GM23338 (cell line): ENCODE measurements around the gene TMEM30B. TPM values are rescaled to one million over a fixed set of nuclear protein-coding genes. Genes with fewer than 3 reads are reported as not detected.

Experiments
- ATAC-seq: fragments of 200-7000 bp; cut with Tn5 transposase; 3 replicates; pipeline ENCODE4 v1.9.1; 2020
- DNase-seq: peaks from one replicate; pipeline ENCODE4 v3.0.0-alpha.2; 2015; ENCODE audit warnings: low spot score
- H2AFZ ChIP-seq: fragments of 200-600 bp; sonication (generic); 2 replicates; pipeline ENCODE4 v1.8.0; 2016; ENCODE audit warnings: antibody characterized with exemption, mild to moderate bottlenecking, moderate library complexity
- H3F3A ChIP-seq: fragments of 200-600 bp; sonication (generic); replicated peaks from 2 replicates; pipeline ENCODE4 v1.8.0; 2017; ENCODE audit warnings: antibody characterized with exemption, mixed run types, low read depth
- H3K27ac ChIP-seq: fragments of 200-600 bp; sonication (generic); 2 replicates; pipeline ENCODE4 v1.6.1; 2016; ENCODE audit warnings: low read depth
- H3K27me3 ChIP-seq: fragments of 200-600 bp; sonication (generic); 2 replicates; pipeline ENCODE4 v1.8.0; 2016; ENCODE audit warnings: mild to moderate bottlenecking, mixed run types, moderate library complexity; ENCODE audit not compliant: insufficient read depth
- H3K36me3 ChIP-seq: fragments of 200-600 bp; sonication (generic); 2 replicates; pipeline ENCODE4 v1.8.0; 2016; ENCODE audit warnings: mild to moderate bottlenecking; ENCODE audit not compliant: insufficient read depth
- H3K4me1 ChIP-seq: fragments of 200-600 bp; sonication (generic); 2 replicates; pipeline ENCODE4 v1.8.0; 2016; ENCODE audit warnings: mild to moderate bottlenecking, moderate library complexity; ENCODE audit not compliant: insufficient read depth
- H3K4me2 ChIP-seq: fragments of 200-600 bp; sonication (generic); 2 replicates; pipeline ENCODE4 v1.7.1; 2017; ENCODE audit warnings: mixed run types
- H3K4me3 ChIP-seq: fragments of 200-600 bp; sonication (generic); 2 replicates; pipeline ENCODE4 v1.6.1; 2016; ENCODE audit warnings: mixed run types
- H3K79me2 ChIP-seq: fragments of 200-600 bp; sonication (generic); replicated peaks from 2 replicates; pipeline ENCODE4 v1.8.0; 2017; ENCODE audit warnings: mild to moderate bottlenecking; ENCODE audit not compliant: insufficient read depth
- H3K9me2 ChIP-seq: fragments of 200-600 bp; sonication (generic); 2 replicates; pipeline ENCODE4 v1.8.0; 2017; ENCODE audit not compliant: insufficient read depth
- H4K20me1 ChIP-seq: fragments of 200-600 bp; sonication (generic); replicated peaks from 2 replicates; pipeline ENCODE4 v1.8.0; 2017; ENCODE audit warnings: mild to moderate bottlenecking; ENCODE audit not compliant: insufficient read depth
- H3K27ac Mint-ChIP-seq: 2 replicates; pipeline ENCODE4 v1.8.0; 2020; ENCODE audit warnings: inconsistent platforms, mild to moderate bottlenecking, moderate library complexity, mixed read lengths
- H3K27me3 Mint-ChIP-seq: 3 replicates; pipeline ENCODE4 v1.8.0; 2022; ENCODE audit warnings: low read depth, mild to moderate bottlenecking, moderate library complexity, mixed read lengths, inconsistent platforms; ENCODE audit not compliant: insufficient read depth, poor library complexity
- H3K36me3 Mint-ChIP-seq: 3 replicates; pipeline ENCODE4 v1.8.0; 2021; ENCODE audit warnings: low read depth, mild to moderate bottlenecking, inconsistent platforms, moderate library complexity, mixed read lengths
- H3K4me1 Mint-ChIP-seq: 3 replicates; pipeline ENCODE4 v1.8.0; 2020; ENCODE audit warnings: mild to moderate bottlenecking, inconsistent platforms, mixed read lengths
- H3K4me3 Mint-ChIP-seq: 3 replicates; pipeline ENCODE4 v1.8.0; 2021; ENCODE audit warnings: moderate library complexity, mild to moderate bottlenecking, inconsistent platforms, mixed read lengths
- H3K9me3 Mint-ChIP-seq: 3 replicates; pipeline ENCODE4 v1.8.0; 2020; ENCODE audit warnings: moderate library complexity, mild to moderate bottlenecking, inconsistent platforms, mixed read lengths
- CREB1 ChIP-seq: fragments of 250-450 bp; sonication (Bioruptor Pico); IDR thresholded peaks from 2 replicates; pipeline ENCODE4 v1.5.0; 2020; ENCODE audit warnings: low read depth, mild to moderate bottlenecking, moderate library complexity
- ETS1 ChIP-seq: IDR thresholded peaks from 2 replicates; pipeline ENCODE4 v1.6.1; 2016; ENCODE audit warnings: antibody characterized with exemption
- EZH2 ChIP-seq: fragments of 200-600 bp; sonication (generic); IDR thresholded peaks from one replicate; pipeline ENCODE4 v1.8.0; 2017; ENCODE audit warnings: antibody characterized with exemption, mild to moderate bottlenecking, low read depth; ENCODE audit not compliant: unreplicated experiment
- EZH2phosphoT487 ChIP-seq: fragments of 200-600 bp; sonication (generic); IDR thresholded peaks from one replicate; pipeline ENCODE4 v1.8.1; 2018; ENCODE audit warnings: antibody characterized with exemption; ENCODE audit not compliant: unreplicated experiment
- JUNB ChIP-seq: IDR thresholded peaks from one replicate; pipeline ENCODE4 v1.6.1; 2016; ENCODE audit warnings: antibody characterized with exemption; ENCODE audit not compliant: unreplicated experiment
- STAT1 ChIP-seq: IDR thresholded peaks from one replicate; pipeline ENCODE4 v1.6.1; 2016; ENCODE audit warnings: antibody characterized with exemption; ENCODE audit not compliant: unreplicated experiment
- ZNF114 ChIP-seq: fragments of 250-450 bp; sonication (Bioruptor Pico); IDR thresholded peaks from 2 replicates; pipeline ENCODE4 v1.5.0; 2020; ENCODE audit warnings: mild to moderate bottlenecking, moderate library complexity
- ZNF331 ChIP-seq: fragments of 250-450 bp; sonication (Bioruptor Pico); IDR thresholded peaks from 2 replicates; pipeline ENCODE4 v1.5.0; 2020; ENCODE audit warnings: low read depth, mild to moderate bottlenecking, moderate library complexity
- ZNF462 ChIP-seq: fragments of 250-450 bp; sonication (Bioruptor Pico); IDR thresholded peaks from 2 replicates; pipeline ENCODE4 v1.5.0; 2020; ENCODE audit warnings: mild to moderate bottlenecking, moderate library complexity
- polyA plus RNA-seq: library from polyadenylated mRNA; unstranded; fragments of >200 nt; fragmentation: Nextera tagmentation; extraction: Ambion mirVana; gene quantifications from 2 replicates; pipeline ENCODE4 v1.2.1, GENCODE V29; 2016
- total RNA-seq: library from RNA; depleted of rRNA; stranded (reverse); fragments of >200 nt; shearing (Covaris generic); gene quantifications from 2 replicates; pipeline ENCODE4 v1.2.3, GENCODE V29; 2014
- TF ChIP-seq, protein P1 (sequence below): IDR thresholded peaks from one replicate; pipeline ENCODE4 v1.6.1; 2018; ENCODE audit warnings: antibody characterized with exemption; ENCODE audit not compliant: unreplicated experiment
- TF ChIP-seq, protein P2 (sequence below), 2 experiments: fragments of 200-600 bp in 1 of 2; sonication (generic) in 1 of 2; conservative IDR thresholded peaks; 2 replicates each; pipeline versions ENCODE4 v1.5.1 to v1.6.1; 2016 to 2017; ENCODE audit warnings: antibody characterized with exemption in 2 of 2, low read depth in 2 of 2, mild to moderate bottlenecking in 2 of 2, moderate library complexity in 1 of 2

Gene TMEM30B
- total and polyA plus RNA-seq, 2 experiments from 2014 or later = 7.2 to 22.9 TPM

DNA sequence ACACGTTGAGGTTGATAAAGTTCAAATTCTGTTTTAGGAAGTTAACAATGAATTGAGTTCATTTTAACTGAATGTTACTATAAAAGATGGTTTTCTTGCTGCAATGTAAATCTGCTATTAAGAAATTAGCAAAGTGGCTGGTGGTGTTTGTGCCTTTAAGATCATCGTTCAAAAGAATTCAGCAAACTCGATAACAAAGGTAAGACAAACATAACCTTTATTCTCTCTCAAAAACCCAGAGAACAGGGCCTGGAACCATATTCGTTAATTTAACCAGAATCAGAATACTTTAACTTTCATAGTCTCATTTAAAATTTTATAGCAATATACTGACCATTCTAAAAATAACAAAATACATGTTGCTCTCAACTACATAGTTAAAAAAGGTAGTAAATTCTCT lies 3.4 kb downstream of the TMEM30B start (continued):
- TF ChIP-seq ZNF114 (CRISPR knock-in tag) = no peak
- TF ChIP-seq JUNB = no peak
- no peak for TF ChIP-seq ZNF331 (CRISPR knock-in tag)
- no peak for TF ChIP-seq ETS1
- no peak for TF ChIP-seq EZH2phosphoT487
- no peak for TF ChIP-seq EZH2
- TF ChIP-seq, protein P1, sequence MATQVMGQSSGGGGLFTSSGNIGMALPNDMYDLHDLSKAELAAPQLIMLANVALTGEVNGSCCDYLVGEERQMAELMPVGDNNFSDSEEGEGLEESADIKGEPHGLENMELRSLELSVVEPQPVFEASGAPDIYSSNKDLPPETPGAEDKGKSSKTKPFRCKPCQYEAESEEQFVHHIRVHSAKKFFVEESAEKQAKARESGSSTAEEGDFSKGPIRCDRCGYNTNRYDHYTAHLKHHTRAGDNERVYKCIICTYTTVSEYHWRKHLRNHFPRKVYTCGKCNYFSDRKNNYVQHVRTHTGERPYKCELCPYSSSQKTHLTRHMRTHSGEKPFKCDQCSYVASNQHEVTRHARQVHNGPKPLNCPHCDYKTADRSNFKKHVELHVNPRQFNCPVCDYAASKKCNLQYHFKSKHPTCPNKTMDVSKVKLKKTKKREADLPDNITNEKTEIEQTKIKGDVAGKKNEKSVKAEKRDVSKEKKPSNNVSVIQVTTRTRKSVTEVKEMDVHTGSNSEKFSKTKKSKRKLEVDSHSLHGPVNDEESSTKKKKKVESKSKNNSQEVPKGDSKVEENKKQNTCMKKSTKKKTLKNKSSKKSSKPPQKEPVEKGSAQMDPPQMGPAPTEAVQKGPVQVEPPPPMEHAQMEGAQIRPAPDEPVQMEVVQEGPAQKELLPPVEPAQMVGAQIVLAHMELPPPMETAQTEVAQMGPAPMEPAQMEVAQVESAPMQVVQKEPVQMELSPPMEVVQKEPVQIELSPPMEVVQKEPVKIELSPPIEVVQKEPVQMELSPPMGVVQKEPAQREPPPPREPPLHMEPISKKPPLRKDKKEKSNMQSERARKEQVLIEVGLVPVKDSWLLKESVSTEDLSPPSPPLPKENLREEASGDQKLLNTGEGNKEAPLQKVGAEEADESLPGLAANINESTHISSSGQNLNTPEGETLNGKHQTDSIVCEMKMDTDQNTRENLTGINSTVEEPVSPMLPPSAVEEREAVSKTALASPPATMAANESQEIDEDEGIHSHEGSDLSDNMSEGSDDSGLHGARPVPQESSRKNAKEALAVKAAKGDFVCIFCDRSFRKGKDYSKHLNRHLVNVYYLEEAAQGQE = no peak

DNA sequence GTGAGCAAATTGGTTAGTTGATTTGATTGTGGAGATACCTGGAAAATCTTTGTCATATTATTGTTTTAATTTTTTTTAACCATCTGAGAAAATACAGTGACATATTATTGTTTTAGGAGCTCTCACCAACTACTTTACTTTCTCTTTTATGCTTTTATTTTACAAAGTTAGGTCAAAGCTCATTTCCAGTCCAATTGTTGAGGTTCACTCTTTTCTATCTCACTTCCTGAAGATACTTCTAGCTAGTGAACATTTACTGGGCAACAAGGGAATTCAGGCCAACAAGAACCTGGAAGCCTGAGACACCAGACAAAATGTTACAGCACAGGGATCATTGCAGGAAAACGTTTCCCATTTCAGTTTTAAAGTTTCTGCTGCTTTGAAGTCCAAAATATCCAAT lies 3.9 kb downstream of the TMEM30B start:
- H3K9me3 Mint-ChIP-seq = no peaks in the 10 kb centered on the region
- no peak overlapping the region for H3K4me2 ChIP-seq
- no peak overlapping the region for H3K27ac ChIP-seq
- no peak overlapping the region for H3K4me3 Mint-ChIP-seq
- H3K4me1 ChIP-seq = peaks cover 13% of the 10 kb centered on the region
- H2AFZ ChIP-seq = no peak overlapping the region
- H3K36me3 ChIP-seq = no peaks in the 10 kb centered on the region
- no peak overlapping the region for H3K27ac Mint-ChIP-seq
- no peaks in the 10 kb centered on the region for H3K36me3 Mint-ChIP-seq
- peaks cover 7% of the 10 kb centered on the region for H4K20me1 ChIP-seq
- H3K27me3 Mint-ChIP-seq = peaks cover 27% of the 10 kb centered on the region
- no peak overlapping the region for H3K4me3 ChIP-seq
- no peaks in the 10 kb centered on the region for H3K79me2 ChIP-seq
- H3K4me1 Mint-ChIP-seq = peaks cover 11% of the 10 kb centered on the region
- no peaks in the 10 kb centered on the region for H3F3A ChIP-seq
- ATAC-seq = no peak
- H3K9me2 ChIP-seq = no peaks in the 10 kb centered on the region; the same call in 1 of the 2 replicates
- no peak for DNase-seq
- H3K27me3 ChIP-seq = peaks cover 26% of the 10 kb centered on the region
- TF ChIP-seq CREB1 (CRISPR knock-in tag) (no peak), JUNB (no peak), ZNF331 (CRISPR knock-in tag) (no peak), ETS1 (no peak), ZNF462 (CRISPR knock-in tag) (no peak), EZH2phosphoT487 (no peak), STAT1 (no peak), ZNF114 (CRISPR knock-in tag) (no peak)
- TF ChIP-seq, protein P2, sequence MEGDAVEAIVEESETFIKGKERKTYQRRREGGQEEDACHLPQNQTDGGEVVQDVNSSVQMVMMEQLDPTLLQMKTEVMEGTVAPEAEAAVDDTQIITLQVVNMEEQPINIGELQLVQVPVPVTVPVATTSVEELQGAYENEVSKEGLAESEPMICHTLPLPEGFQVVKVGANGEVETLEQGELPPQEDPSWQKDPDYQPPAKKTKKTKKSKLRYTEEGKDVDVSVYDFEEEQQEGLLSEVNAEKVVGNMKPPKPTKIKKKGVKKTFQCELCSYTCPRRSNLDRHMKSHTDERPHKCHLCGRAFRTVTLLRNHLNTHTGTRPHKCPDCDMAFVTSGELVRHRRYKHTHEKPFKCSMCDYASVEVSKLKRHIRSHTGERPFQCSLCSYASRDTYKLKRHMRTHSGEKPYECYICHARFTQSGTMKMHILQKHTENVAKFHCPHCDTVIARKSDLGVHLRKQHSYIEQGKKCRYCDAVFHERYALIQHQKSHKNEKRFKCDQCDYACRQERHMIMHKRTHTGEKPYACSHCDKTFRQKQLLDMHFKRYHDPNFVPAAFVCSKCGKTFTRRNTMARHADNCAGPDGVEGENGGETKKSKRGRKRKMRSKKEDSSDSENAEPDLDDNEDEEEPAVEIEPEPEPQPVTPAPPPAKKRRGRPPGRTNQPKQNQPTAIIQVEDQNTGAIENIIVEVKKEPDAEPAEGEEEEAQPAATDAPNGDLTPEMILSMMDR (conservative IDR thresholded peaks at IDR 0.05; ENCODE audit: low read depth in 2 of 2) = no peak
